Subcutaneous abdominal adipose tissue (tissue), 5 donors: Measurements from ENCODE around the gene TESMIN.

Experiments
- H3K27ac ChIP-seq: one replicate; pipeline ENCODE4 v1.7.0; 2013; ENCODE audit warnings: low read depth, mild to moderate bottlenecking, inconsistent platforms, low read length, moderate library complexity
- H3K27me3 ChIP-seq, 5 donors: one replicate each; pipeline ENCODE4 v1.7.0; 2013; ENCODE audit warnings: low read length in 5 of 5, inconsistent platforms in 1 of 5; ENCODE audit not compliant: control insufficient read depth in 5 of 5, insufficient read depth in 4 of 5
- H3K36me3 ChIP-seq, 5 donors: one replicate each; pipeline ENCODE4 v1.7.0; 2013; ENCODE audit warnings: low read length in 5 of 5; ENCODE audit not compliant: control insufficient read depth in 5 of 5, insufficient read depth in 5 of 5
- H3K4me1 ChIP-seq, 5 donors: one replicate each; pipeline ENCODE4 v1.7.0; 2013; ENCODE audit warnings: low read length in 5 of 5, mild to moderate bottlenecking in 3 of 5, moderate library complexity in 1 of 5; ENCODE audit not compliant: control insufficient read depth in 5 of 5, insufficient read depth in 5 of 5
- H3K4me3 ChIP-seq, 5 donors: one replicate each; pipeline ENCODE4 v1.7.0; 2013; ENCODE audit warnings: low read length in 5 of 5, low read depth in 1 of 5
- H3K9ac ChIP-seq, 5 donors: one replicate each; pipeline ENCODE4 v1.7.0; 2013; ENCODE audit warnings: low read length in 5 of 5, mild to moderate bottlenecking in 4 of 5, moderate library complexity in 3 of 5
- H3K9me3 ChIP-seq, 5 donors: one replicate each; pipeline ENCODE4 v1.7.0; 2013; ENCODE audit warnings: low read length in 5 of 5; ENCODE audit not compliant: control insufficient read depth in 5 of 5
- donor health status: healthy.
- donor health status: healthy.
- donor health status: healthy.
- donor health status: healthy.
- donor health status: healthy.

TESMIN gene

DNA sequence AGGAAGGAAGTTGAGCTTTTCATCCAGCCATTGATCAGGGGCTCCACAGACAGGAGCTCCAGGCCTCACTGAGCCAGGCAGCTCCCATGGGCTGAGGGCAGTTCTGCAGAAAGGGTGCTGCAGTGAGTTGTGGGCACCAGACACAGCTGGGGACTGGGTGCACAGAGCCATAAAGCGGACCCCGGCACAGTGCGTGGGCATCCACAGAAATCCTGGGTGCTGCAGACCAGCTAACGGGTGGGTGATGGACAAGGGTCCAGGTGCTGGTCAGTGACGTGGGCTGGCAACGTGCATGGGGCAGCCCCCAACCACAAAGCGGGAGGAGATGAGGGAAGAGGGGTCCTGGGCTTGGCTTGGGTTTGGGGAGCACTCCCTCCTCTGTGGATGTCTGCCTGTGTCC lies 86.4 kb downstream of the TESMIN start:
- no peak overlapping the region for H3K4me3 ChIP-seq
- no peaks in the 10 kb centered on the region for H3K36me3 ChIP-seq
- peaks cover 0 to 4% (median under 1%) of the 10 kb centered on the region in 5 donors for H3K4me1 ChIP-seq
- peaks cover 0 to 3% (median 0%) of the 10 kb centered on the region in 5 donors for H3K9me3 ChIP-seq
- peaks cover 5 to 23% (median 13%) of the 10 kb centered on the region in 5 donors for H3K27me3 ChIP-seq
- no peak overlapping the region for H3K27ac ChIP-seq
- H3K9ac ChIP-seq, result no peak overlapping the region

DNA sequence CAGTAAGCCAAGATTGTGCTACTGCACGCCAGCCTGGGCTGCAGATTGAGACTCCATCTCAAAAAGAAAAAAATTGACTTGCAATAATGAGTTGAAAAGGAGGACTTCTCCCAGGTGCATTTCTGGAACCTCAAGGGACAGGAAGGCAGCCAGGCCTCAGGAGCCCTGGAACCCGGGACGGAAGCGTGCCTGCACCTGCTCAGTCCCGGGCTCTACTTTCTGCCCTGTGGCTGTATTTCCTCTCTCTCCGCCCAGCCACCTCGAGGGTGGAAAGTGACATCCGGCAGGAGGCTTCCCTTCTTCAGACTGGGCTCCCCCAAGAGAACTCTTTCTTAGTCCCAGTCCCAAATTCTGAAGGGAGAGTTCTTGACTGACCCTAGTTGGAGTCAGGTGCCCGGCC lies 87.2 kb downstream of the TESMIN start:
- Histone ChIP-seq H3K36me3 (no peaks in the 10 kb centered on the region), H3K9ac (no peak overlapping the region), H3K4me3 (no peak overlapping the region), H3K27ac (no peak overlapping the region), H3K4me1 (peaks cover 6 to 8% (median 7%) of the 10 kb centered on the region in 5 donors), H3K27me3 (peaks cover 4 to 23% (median 13%) of the 10 kb centered on the region in 5 donors), H3K9me3 (peaks cover 0 to 3% (median 0%) of the 10 kb centered on the region in 5 donors)

DNA sequence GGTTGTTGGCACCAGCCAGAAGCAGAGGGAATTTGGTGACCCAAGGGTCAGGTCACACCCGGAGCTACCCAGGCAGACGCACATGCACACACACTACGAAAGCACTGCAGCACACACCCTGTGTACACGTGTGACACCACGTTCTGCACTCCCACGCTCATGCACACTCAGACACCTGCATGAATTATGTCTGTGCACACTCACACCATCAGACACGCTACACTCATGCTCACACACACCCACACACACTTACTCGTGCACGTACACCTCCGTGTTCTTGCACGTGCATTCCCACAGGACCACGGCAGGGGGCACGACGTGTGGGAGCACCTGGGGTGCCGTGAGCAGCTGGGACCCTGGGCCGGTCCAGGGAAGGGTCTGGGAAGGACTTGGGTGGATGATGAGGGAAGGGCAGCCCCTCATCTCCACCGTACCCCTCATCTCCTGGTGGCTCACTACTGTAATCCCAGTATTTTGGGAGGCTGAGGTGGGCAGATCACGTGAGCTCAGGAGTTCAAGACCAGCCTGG lies 87.8 kb downstream of the TESMIN start:
- peaks cover 0 to 3% (median 0%) of the 10 kb centered on the region in 5 donors for H3K9me3 ChIP-seq
- H3K27ac ChIP-seq, result no peak overlapping the region
- H3K4me3 ChIP-seq, result no peak overlapping the region
- peaks cover 4 to 23% (median 13%) of the 10 kb centered on the region in 5 donors for H3K27me3 ChIP-seq
- no peaks in the 10 kb centered on the region for H3K36me3 ChIP-seq
- H3K4me1 ChIP-seq, result peaks cover 6 to 13% (median 12%) of the 10 kb centered on the region in 5 donors
- H3K9ac ChIP-seq, result peak overlapping the region in 1 of 5 donors; percentile 89

DNA sequence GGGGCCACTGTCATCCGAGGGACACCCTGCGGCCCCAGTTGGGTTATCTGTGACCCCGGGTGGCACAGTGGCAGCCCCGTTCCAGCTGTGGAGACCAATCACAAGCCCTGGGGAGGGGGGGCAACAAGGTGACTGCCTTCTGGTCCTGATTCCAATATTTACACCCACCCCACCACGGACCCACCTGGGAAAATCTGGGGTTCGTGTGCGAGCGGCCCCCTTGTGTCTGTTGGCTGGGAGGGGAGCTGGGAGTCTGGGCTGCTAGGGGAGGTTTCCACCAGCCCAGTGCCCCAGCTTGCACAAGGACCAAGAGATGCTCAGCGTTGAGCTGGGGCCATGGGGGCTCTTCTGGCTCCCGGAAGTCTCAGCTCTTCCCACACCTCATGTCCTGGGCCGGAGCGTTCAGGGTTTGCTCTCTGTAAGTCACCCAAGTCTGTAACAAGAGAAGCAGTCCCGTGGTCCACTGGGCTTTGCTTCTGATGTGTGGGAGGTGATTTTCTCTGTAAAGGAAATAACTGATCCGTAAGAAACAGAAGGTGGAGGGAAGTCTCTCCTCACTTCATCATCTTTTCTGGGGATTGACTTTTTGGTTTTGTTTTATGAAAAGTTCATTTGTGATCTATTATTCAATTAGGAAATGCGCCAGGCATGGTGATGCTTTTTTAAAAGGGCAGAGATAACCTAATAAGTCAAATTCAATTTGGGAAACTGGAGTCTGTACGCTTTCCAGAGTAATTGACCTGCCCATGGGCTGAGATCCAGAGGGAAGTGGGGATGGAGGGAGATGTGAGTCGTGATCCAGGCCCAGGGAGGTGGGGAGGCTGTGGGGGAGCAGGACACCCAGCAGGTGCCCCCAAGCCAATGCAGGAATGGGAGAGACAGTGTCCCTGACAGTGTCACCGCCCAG lies 89.4 kb downstream of the TESMIN start:
- no peak overlapping the region for H3K27ac ChIP-seq
- H3K9ac ChIP-seq, result no peak overlapping the region
- peaks cover 0 to 3% (median 0%) of the 10 kb centered on the region in 5 donors for H3K9me3 ChIP-seq

DNA sequence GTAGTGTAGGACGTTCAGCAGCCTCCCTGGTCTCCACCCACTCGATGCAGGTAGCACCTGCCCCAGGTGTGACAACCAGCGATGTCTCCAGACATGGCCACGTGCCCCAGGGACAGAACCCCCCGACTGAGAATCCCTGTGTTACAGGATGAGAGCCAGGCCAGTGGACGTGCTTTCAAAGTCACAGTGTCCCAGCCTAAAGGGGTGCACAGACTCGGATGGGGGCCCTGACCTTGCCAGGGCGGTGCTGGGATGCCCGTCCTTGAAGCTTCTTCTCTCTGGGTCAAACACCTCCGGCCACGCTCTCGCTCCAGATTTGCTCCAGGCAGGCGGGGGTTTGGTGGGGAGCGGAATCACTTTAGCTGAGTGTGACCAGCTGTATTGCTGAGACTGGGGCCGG lies 90.3 kb downstream of the TESMIN start:
- Histone ChIP-seq H3K9ac (no peak overlapping the region), H3K36me3 (no peaks in the 10 kb centered on the region), H3K9me3 (peaks cover 0 to 3% (median 0%) of the 10 kb centered on the region in 5 donors), H3K4me1 (peaks cover 6 to 13% (median 12%) of the 10 kb centered on the region in 5 donors), H3K27ac (no peak overlapping the region), H3K27me3 (peaks cover 4 to 17% (median 7%) of the 10 kb centered on the region in 5 donors), H3K4me3 (no peak overlapping the region)

More for the DNA sequence above, 89.4 kb downstream of the TESMIN start:
- peaks cover 6 to 13% (median 12%) of the 10 kb centered on the region in 5 donors for H3K4me1 ChIP-seq
- no peaks in the 10 kb centered on the region for H3K36me3 ChIP-seq
- H3K4me3 ChIP-seq, result no peak overlapping the region
- peaks cover 4 to 23% (median 13%) of the 10 kb centered on the region in 5 donors for H3K27me3 ChIP-seq

DNA sequence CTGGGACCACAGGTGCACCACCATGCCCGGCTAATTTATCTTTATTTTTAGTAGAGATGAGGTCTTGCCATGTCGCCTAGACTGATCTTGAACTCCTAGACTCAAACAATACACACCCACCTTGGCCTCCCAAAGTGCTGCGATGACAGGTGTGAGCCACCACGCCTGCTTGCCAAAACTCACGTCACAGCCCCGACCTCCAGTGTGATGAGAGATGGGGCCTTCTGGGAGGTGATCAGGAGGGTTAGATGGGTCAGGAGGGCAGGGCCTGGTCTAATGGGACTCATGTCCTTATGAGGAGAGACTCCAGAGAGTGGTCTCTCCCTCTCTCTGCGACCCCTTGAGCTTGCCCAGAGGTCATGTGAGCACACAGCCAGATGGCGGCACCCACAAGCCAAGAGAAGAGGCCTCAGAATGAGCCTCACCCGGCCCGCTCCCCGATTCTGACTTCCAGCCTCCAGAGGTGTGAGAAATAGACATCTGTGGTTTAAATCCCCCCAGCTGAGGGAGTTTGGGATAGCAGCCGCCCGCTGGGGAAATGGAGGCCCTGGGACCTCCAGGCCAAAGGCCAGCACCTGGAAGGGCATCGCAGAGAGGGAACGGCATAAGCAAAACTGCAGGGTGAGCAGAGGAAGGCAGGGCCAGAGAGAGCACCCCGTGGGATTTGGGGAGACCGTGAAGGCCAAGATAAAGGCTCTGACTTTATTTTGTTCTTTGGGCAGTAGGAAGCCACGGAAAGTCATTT lies 91.1 kb downstream of the TESMIN start:
- Histone ChIP-seq H3K4me1 (peaks cover 6 to 13% (median 12%) of the 10 kb centered on the region in 5 donors), H3K9ac (no peak overlapping the region), H3K36me3 (no peaks in the 10 kb centered on the region), H3K27me3 (peaks cover 4 to 17% (median 7%) of the 10 kb centered on the region in 5 donors), H3K4me3 (no peak overlapping the region), H3K27ac (no peak overlapping the region), H3K9me3 (peaks cover 3 to 5% (median 4%) of the 10 kb centered on the region in 5 donors)

DNA sequence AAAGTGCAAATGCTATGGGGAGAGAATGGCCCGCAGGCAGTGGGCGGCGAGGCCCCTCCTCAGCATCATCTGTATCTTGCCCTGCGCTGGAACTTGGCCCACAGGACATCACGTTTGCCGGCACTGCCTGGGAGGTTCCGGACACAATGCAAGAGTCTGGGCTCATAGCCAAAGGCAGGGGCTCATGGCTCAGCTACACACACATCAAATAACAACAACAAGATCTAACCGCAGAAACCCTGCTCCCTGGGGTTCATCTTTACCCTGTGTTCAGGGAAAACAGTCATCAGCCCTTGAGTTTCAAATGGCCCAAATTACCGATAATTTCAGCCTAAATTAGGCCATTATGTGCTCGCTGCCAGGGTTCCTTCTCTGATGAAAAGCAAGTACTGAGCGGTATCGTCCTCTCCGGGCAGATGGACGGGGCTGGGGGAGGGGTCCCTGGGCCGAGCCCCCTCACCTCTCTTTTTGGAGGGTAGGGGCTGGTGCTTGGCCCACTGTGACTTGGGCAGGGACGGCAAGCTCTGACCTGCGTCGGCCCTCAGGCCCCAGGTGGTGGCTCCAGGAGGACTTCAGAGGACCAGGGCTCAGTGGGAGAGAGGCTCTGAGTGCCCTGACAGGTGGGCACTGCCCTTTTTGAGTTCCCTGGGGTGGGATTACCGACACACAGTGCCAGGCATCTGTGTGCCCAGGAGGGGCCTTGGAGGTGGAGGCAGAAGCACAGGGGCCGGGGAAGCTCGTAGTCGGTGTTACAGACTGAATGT lies 92.0 kb downstream of the TESMIN start:
- H3K9me3 ChIP-seq, result peaks cover 5 to 10% (median 8%) of the 10 kb centered on the region in 5 donors
- peaks cover 0 to 8% (median 4%) of the 10 kb centered on the region in 5 donors for H3K27me3 ChIP-seq
- peaks cover 6 to 13% (median 12%) of the 10 kb centered on the region in 5 donors for H3K4me1 ChIP-seq
- H3K27ac ChIP-seq, result peak overlapping the region; percentile 60
- H3K4me3 ChIP-seq, result peak overlapping the region in 1 of 5 donors; percentile 13
- peak overlapping the region in 1 of 5 donors; percentile 12 for H3K9ac ChIP-seq
- no peaks in the 10 kb centered on the region for H3K36me3 ChIP-seq

DNA sequence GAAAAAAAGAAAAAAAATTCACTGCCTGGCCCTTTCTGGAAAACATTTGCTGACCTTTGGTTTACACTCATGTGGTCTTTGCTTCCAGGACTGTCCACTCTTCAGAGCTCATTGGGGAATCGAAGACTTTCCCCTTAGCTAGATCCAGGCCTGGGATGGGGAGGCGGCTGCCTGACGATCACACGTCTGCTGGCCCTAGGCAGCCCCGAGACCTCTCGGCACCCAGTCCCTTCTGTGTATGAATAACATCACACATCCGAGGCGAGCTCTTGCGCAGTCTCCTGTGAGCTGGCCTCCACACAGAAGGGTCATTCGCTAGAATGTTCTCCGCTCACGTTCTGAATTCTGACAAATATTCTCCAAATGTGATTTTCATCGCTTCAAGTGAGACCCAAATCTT lies 92.7 kb downstream of the TESMIN start:
- Histone ChIP-seq H3K27ac (peak overlapping the region; percentile 60), H3K36me3 (no peaks in the 10 kb centered on the region), H3K4me1 (peaks cover 5 to 13% (median 12%) of the 10 kb centered on the region in 5 donors), H3K4me3 (no peak overlapping the region), H3K9ac (no peak overlapping the region), H3K9me3 (peaks cover 5 to 10% (median 8%) of the 10 kb centered on the region in 5 donors), H3K27me3 (peaks cover 0 to 8% (median 5%) of the 10 kb centered on the region in 5 donors)

DNA sequence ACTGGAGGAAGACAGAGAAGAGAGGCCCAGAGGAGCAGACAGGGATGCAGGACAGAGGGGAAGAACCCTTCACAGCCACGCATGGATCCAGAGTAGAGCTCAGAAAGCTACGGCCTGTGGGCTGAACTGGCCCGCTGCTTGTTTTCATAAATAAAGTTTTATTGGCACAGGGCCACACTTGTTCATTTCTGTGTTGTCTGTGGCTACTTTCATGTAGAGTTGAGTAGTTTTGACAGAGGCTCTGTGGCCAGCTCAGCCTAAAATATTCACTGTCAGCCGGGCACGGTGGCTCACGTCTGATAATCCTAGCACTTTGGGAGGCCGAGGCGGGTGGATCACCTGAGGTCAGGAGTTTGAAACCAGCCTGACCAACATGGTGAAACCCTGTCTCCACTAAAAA lies 93.2 kb downstream of the TESMIN start:
- H3K4me1 ChIP-seq, result peaks cover 1 to 13% (median 12%) of the 10 kb centered on the region in 5 donors
- H3K4me3 ChIP-seq, result no peak overlapping the region
- H3K9ac ChIP-seq, result no peak overlapping the region
- H3K9me3 ChIP-seq, result peaks cover 5 to 10% (median 8%) of the 10 kb centered on the region in 5 donors
- no peaks in the 10 kb centered on the region for H3K36me3 ChIP-seq
- H3K27ac ChIP-seq, result no peak overlapping the region
- H3K27me3 ChIP-seq, result peaks cover 0 to 7% (median 6%) of the 10 kb centered on the region in 5 donors
